IMR-90 (cell line): ENCODE results near the gene XYLB. TPM values are rescaled to one million over a fixed set of nuclear protein-coding genes. Genes with fewer than 3 reads are reported as not detected.

Experiments used
- ATAC-seq: fragments of 200-7000 bp; cut with Tn5 transposase; 2 replicates; pipeline ENCODE4 v1.9.1; 2020; ENCODE audit warnings: low read depth, mild to moderate bottlenecking, moderate library complexity
- BruUV-seq: library from RNA; stranded (reverse); fragments of 400-500 nt; replicated peaks from 2 replicates; lab custom pipeline; 2021; lab: Mats Ljungman, UMichigan
- CTCF ChIA-PET: fragments of 300-600 bp; formaldehyde crosslinking; extraction: SDS; loops from one replicate; lab custom pipeline; 2021; ENCODE audit warnings: antibody characterized with exemption; lab: Yijun Ruan, JAX
- POLR2A ChIA-PET: fragments of 300-600 bp; sonication (Branson Sonifier 250); formaldehyde crosslinking; loops from one replicate; lab custom pipeline; 2022; ENCODE audit warnings: antibody characterized with exemption; ENCODE audit not compliant: unreplicated experiment; lab: Charles Lee
- DNase-seq: peaks from one replicate; pipeline ENCODE4 v3.0.0; 2013
- H2AFZ ChIP-seq: replicated peaks from 2 replicates; pipeline ENCODE3; 2013; ENCODE audit warnings: low read length, mild to moderate bottlenecking; ENCODE audit not compliant: poor library complexity
- H2AK5ac ChIP-seq: 2 replicates; pipeline ENCODE4 v1.6.1; 2013; ENCODE audit warnings: low read depth, low read length, inconsistent platforms
- H2AK9ac ChIP-seq: replicated peaks from 2 replicates; pipeline ENCODE3; 2013; ENCODE audit warnings: mild to moderate bottlenecking, low read depth, low read length, moderate library complexity; ENCODE audit not compliant: poor library complexity
- H2BK120ac ChIP-seq: 2 replicates; pipeline ENCODE4 v1.6.1; 2013; ENCODE audit warnings: low read depth, low read length, inconsistent platforms
- H2BK15ac ChIP-seq: 3 replicates; pipeline ENCODE4 v1.6.1; 2013; ENCODE audit warnings: low read depth, low read length, inconsistent platforms
- H2BK20ac ChIP-seq: 2 replicates; pipeline ENCODE4 v1.6.1; 2013; ENCODE audit warnings: low read depth, mild to moderate bottlenecking, inconsistent platforms, low read length, moderate library complexity
- H2BK5ac ChIP-seq: 2 replicates; pipeline ENCODE4 v1.6.1; 2013; ENCODE audit warnings: mild to moderate bottlenecking, low read depth, low read length, inconsistent platforms; ENCODE audit not compliant: poor library complexity, severe bottlenecking
- H3K14ac ChIP-seq: replicated peaks from 2 replicates; pipeline ENCODE4 v1.6.1; 2013; ENCODE audit warnings: low read depth, low read length, inconsistent platforms
- H3K18ac ChIP-seq: 2 replicates; pipeline ENCODE4 v1.6.1; 2013; ENCODE audit warnings: low read depth, low read length, control low read depth
- H3K23ac ChIP-seq: 2 replicates; pipeline ENCODE4 v1.6.1; 2013; ENCODE audit warnings: low read depth, low read length, inconsistent platforms
- H3K27ac ChIP-seq: 2 replicates; pipeline ENCODE4 v1.5.1; 2013; ENCODE audit warnings: mild to moderate bottlenecking, control low read depth, low read length; ENCODE audit not compliant: insufficient read depth
- H3K27me3 ChIP-seq: 2 replicates; pipeline ENCODE4 v1.6.1; 2013; ENCODE audit warnings: low read length; ENCODE audit not compliant: control insufficient read depth, insufficient read depth
- H3K36me3 ChIP-seq: 2 replicates; pipeline ENCODE4 v1.6.1; 2013; ENCODE audit warnings: low read length, mixed read lengths; ENCODE audit not compliant: control insufficient read depth, insufficient read depth
- H3K4ac ChIP-seq: 2 replicates; pipeline ENCODE4 v1.6.1; 2013; ENCODE audit warnings: low read depth, low read length, inconsistent platforms
- H3K4me1 ChIP-seq: 2 replicates; pipeline ENCODE4 v1.6.1; 2013; ENCODE audit warnings: low read length, mixed read lengths; ENCODE audit not compliant: control insufficient read depth, insufficient read depth
- H3K4me2 ChIP-seq: 2 replicates; pipeline ENCODE4 v1.6.1; 2013; ENCODE audit warnings: low read depth, mild to moderate bottlenecking, control low read depth, low read length, moderate library complexity
- H3K4me3 ChIP-seq: 2 replicates; pipeline ENCODE4 v1.5.1; 2013; ENCODE audit warnings: low read depth, mild to moderate bottlenecking, control low read depth, low read length, moderate library complexity; ENCODE audit not compliant: insufficient read depth
- H3K56ac ChIP-seq: 2 replicates; pipeline ENCODE4 v1.6.1; 2013; ENCODE audit warnings: low read length, inconsistent platforms; ENCODE audit not compliant: insufficient read depth; ENCODE audit errors: extremely low read depth
- H3K79me1 ChIP-seq, 2 experiments: 2 replicates each; pipeline ENCODE4 v1.6.1; 2013; ENCODE audit warnings: low read length in 2 of 2, inconsistent platforms in 1 of 2, low read depth in 1 of 2
- H3K9ac ChIP-seq: 2 replicates; pipeline ENCODE4 v1.6.1; 2013; ENCODE audit warnings: low read depth, low read length, control low read depth
- H3K9me1 ChIP-seq: 2 replicates; pipeline ENCODE4 v1.6.1; 2013; ENCODE audit warnings: low read length, inconsistent platforms; ENCODE audit not compliant: insufficient read depth
- H3K9me3 ChIP-seq: 2 replicates; pipeline ENCODE4 v1.6.1; 2013; ENCODE audit warnings: low read length; ENCODE audit not compliant: control insufficient read depth, insufficient read depth
- H4K20me1 ChIP-seq: 2 replicates; pipeline ENCODE4 v1.6.1; 2013; ENCODE audit warnings: low read length, inconsistent platforms; ENCODE audit not compliant: insufficient read depth
- H4K5ac ChIP-seq: 2 replicates; pipeline ENCODE4 v1.6.1; 2013; ENCODE audit warnings: mild to moderate bottlenecking, low read depth, low read length, control low read depth
- H4K8ac ChIP-seq, 2 experiments: 2 replicates each; pipeline ENCODE4 v1.6.1; 2013; ENCODE audit warnings: low read depth in 2 of 2, low read length in 2 of 2, control low read depth in 1 of 2, inconsistent platforms in 1 of 2
- H4K91ac ChIP-seq: 2 replicates; pipeline ENCODE4 v1.6.1; 2013; ENCODE audit warnings: low read depth, low read length, inconsistent platforms; ENCODE audit not compliant: insufficient read depth
- BHLHE40 ChIP-seq: fragments of 150-350 bp; IDR thresholded peaks from 2 replicates; pipeline ENCODE4 v1.6.1; 2016; ENCODE audit warnings: mild to moderate bottlenecking, low read depth, low read length
- CEBPB ChIP-seq: IDR thresholded peaks from 2 replicates; pipeline ENCODE4 v1.6.1; 2012; ENCODE audit warnings: low read depth, low read length, improper control_type of control experiment
- CHD1 ChIP-seq: IDR thresholded peaks from 2 replicates; pipeline ENCODE4 v1.6.1; 2012; ENCODE audit warnings: low read depth, low read length, improper control_type of control experiment
- CTCF ChIP-seq: conservative IDR thresholded peaks from 2 replicates; pipeline ENCODE4 v1.5.1; 2012; ENCODE audit warnings: mild to moderate bottlenecking, low read depth, low read length, improper control_type of control experiment
- ELK1 ChIP-seq: fragments of 150-350 bp; IDR thresholded peaks from 2 replicates; pipeline ENCODE4 v1.6.1; 2016; ENCODE audit warnings: low read depth, mild to moderate bottlenecking, low read length, moderate library complexity, borderline replicate concordance
- FOS ChIP-seq: fragments of 150-350 bp; IDR thresholded peaks from 2 replicates; pipeline ENCODE4 v1.6.1; 2016; ENCODE audit warnings: low read depth, low read length
- MAFK ChIP-seq: IDR thresholded peaks from 2 replicates; pipeline ENCODE4 v1.6.1; 2012; ENCODE audit warnings: low read depth, low read length, improper control_type of control experiment
- MAZ ChIP-seq: IDR thresholded peaks from 2 replicates; pipeline ENCODE4 v1.6.1; 2012; ENCODE audit warnings: low read depth, mild to moderate bottlenecking, low read length, improper control_type of control experiment, moderate library complexity, borderline replicate concordance
- MXI1 ChIP-seq: IDR thresholded peaks from 2 replicates; pipeline ENCODE4 v1.6.1; 2012; ENCODE audit warnings: low read depth, mild to moderate bottlenecking, low read length, moderate library complexity, borderline replicate concordance
- NFE2L2 ChIP-seq: fragments of 150-350 bp; IDR thresholded peaks from 2 replicates; pipeline ENCODE4 v1.6.1; 2016; ENCODE audit warnings: low read depth, mild to moderate bottlenecking, low read length
- POLR2A ChIP-seq: IDR thresholded peaks from 2 replicates; pipeline ENCODE4 v1.6.1; 2012; ENCODE audit warnings: mild to moderate bottlenecking, low read depth, low read length
- RAD21 ChIP-seq: IDR thresholded peaks from 2 replicates; pipeline ENCODE4 v1.6.1; 2012; ENCODE audit warnings: low read length, improper control_type of control experiment
- RCOR1 ChIP-seq: IDR thresholded peaks from 2 replicates; pipeline ENCODE4 v1.6.1; 2012; ENCODE audit warnings: mild to moderate bottlenecking, low read length, improper control_type of control experiment; ENCODE audit not compliant: insufficient replicate concordance
- SMC3 ChIP-seq: fragments of 150-350 bp; IDR thresholded peaks from 2 replicates; pipeline ENCODE4 v1.6.1; 2016; ENCODE audit warnings: low read depth, mild to moderate bottlenecking, antibody characterized with exemption, low read length, moderate library complexity
- USF2 ChIP-seq: fragments of 150-350 bp; IDR thresholded peaks from 2 replicates; pipeline ENCODE4 v1.6.1; 2017; ENCODE audit warnings: mild to moderate bottlenecking, antibody characterized with exemption, low read length, low read depth
- WGBS, 2 experiments: methylation state at CpG; one replicate each; pipeline versions ENCODE4 v1.1.5 to v1.1.7; 2013; ENCODE audit warnings: missing lambda C conversion rate in 2 of 2; ENCODE audit not compliant: insufficient read length in 1 of 2; ENCODE audit errors: extremely low coverage in 2 of 2; 5-methylcytosine and 5-hydroxymethylcytosine counted together
- dilution Hi-C: fragments of 300-500 bp; cut with HindIII; formaldehyde crosslinking; loops from one replicate; pipeline ENCODE4 v1.14.3; 2018; ENCODE audit warnings: low sequenced_read_pairs; ENCODE audit not compliant: unreplicated experiment
- in situ Hi-C: fragments of 300-500 bp; cut with MboI; formaldehyde crosslinking; loops from 3 replicates; pipeline ENCODE4 v1.14.3; 2019; ENCODE audit warnings: low sequenced_read_pairs, inconsistent platforms, mixed read lengths
- intact Hi-C: fragments of 100-400 bp; cut with micrococcal nuclease; formaldehyde crosslinking; loops from 2 replicates; pipeline ENCODE4 v1.10.0; 2022
- polyA plus RNA-seq, 3 experiments: library from polyadenylated mRNA; depleted of rRNA; stranded (reverse); fragments of >200 nt; gene quantifications; 2 replicates each; pipeline ENCODE4 v1.2.3, GENCODE V29; 2012; ENCODE audit warnings: low replicate concordance in 1 of 3
- total RNA-seq: library from RNA; depleted of rRNA; stranded (reverse); fragments of >200 nt; gene quantifications from 2 replicates; pipeline ENCODE4 v1.2.3, GENCODE V29; 2012

XYLB gene
- total and polyA plus RNA-seq, 2 of the 4 experiments (the other 2 are of a cell fraction), result 3.0 to 3.4 TPM

GRCh38 chr3:38306941-38307340, 39.6 kb upstream of the XYLB start:
- Histone ChIP-seq H4K5ac (no peak overlapping the region), H4K8ac (no peak overlapping the region), H3K18ac (no peak overlapping the region), H2BK120ac (no peak overlapping the region), H3K4me3 (no peak overlapping the region), H2AFZ (peak overlapping the region; percentile 67), H3K9ac (no peak overlapping the region), H3K79me1 (no peaks in the 10 kb centered on the region), H3K56ac (no peak overlapping the region), H3K4ac (no peak overlapping the region), H2BK15ac (no peak overlapping the region), H2BK20ac (no peak overlapping the region), H2AK5ac (no peak overlapping the region), H3K4me1 (no peaks in the 10 kb centered on the region), H4K20me1 (no peaks in the 10 kb centered on the region), H3K36me3 (no peaks in the 10 kb centered on the region), H4K91ac (no peak overlapping the region), H3K4me2 (no peak overlapping the region), H2AK9ac (peak overlapping the region; percentile 42), H3K27ac (no peak overlapping the region), H3K27me3 (peaks cover 25% of the 10 kb centered on the region), H3K23ac (no peak overlapping the region), H2BK5ac (no peak overlapping the region), H3K9me3 (no peaks in the 10 kb centered on the region), H3K14ac (no peak overlapping the region), H3K9me1 (no peaks in the 10 kb centered on the region)
- intact Hi-C loops (no loop called here), dilution Hi-C loops (no loop called here), in situ Hi-C loops (no loop called here)
- DNase-seq (no peak), ATAC-seq (no peak)
- no peak for TF ChIP-seq NFE2L2
- no peak for TF ChIP-seq RCOR1
- TF ChIP-seq FOS, result no peak
- TF ChIP-seq BHLHE40, result no peak
- no peak for TF ChIP-seq USF2
- no peak for TF ChIP-seq MAZ
- TF ChIP-seq CHD1, result no peak
- no peak for TF ChIP-seq CTCF
- no peak for TF ChIP-seq MAFK
- no peak for TF ChIP-seq SMC3
- TF ChIP-seq POLR2A, result no peak
- no peak for TF ChIP-seq MXI1
- TF ChIP-seq CEBPB, result no peak
- TF ChIP-seq ELK1, result no peak
- TF ChIP-seq RAD21, result no peak
- WGBS, 2 experiments, result no CpG with 5 or more reads among the region's 5 CpGs
- no TSS peak for BruUV-seq
- ChIA-PET POLR2A (no interaction called here), CTCF (no interaction called here)
